Neural cell (in vitro differentiated cells): ENCODE data around the gene LMNB1.

Source experiments
- CTCF ChIP-seq: fragments of 450-650 bp; IDR thresholded peaks from 2 replicates; pipeline ENCODE4 v1.5.1; 2014; ENCODE audit warnings: antibody characterized with exemption, mild to moderate bottlenecking, moderate library complexity; ENCODE audit not compliant: poor library complexity, severe bottlenecking
- EP300 ChIP-seq: fragments of 450-650 bp; conservative IDR thresholded peaks from 2 replicates; pipeline ENCODE4 v1.6.1; 2014; ENCODE audit warnings: antibody characterized with exemption, mild to moderate bottlenecking, moderate library complexity; ENCODE audit not compliant: poor library complexity, severe bottlenecking
- EZH2 ChIP-seq: fragments of 200-600, 300-800 bp; shearing (Covaris generic), sonication (generic); IDR thresholded peaks from 2 replicates; pipeline ENCODE4 v1.6.1; 2014; ENCODE audit warnings: antibody characterized with exemption, low read length, borderline replicate concordance, mild to moderate bottlenecking; ENCODE audit not compliant: insufficient read depth, poor library complexity, severe bottlenecking
- MXI1 ChIP-seq: fragments of 450-650 bp; conservative IDR thresholded peaks from 2 replicates; pipeline ENCODE4 v1.6.1; 2014; ENCODE audit warnings: antibody characterized with exemption, mild to moderate bottlenecking; ENCODE audit not compliant: poor library complexity, severe bottlenecking
- RAD21 ChIP-seq: fragments of 450-650 bp; conservative IDR thresholded peaks from 2 replicates; pipeline ENCODE4 v1.6.1; 2014; ENCODE audit warnings: antibody characterized with exemption, mild to moderate bottlenecking, moderate library complexity
- SMC3 ChIP-seq: fragments of 450-650 bp; conservative IDR thresholded peaks from 2 replicates; pipeline ENCODE4 v1.6.1; 2014; ENCODE audit warnings: antibody characterized with exemption, mild to moderate bottlenecking, moderate library complexity; ENCODE audit not compliant: poor library complexity

GRCh38 chr5:126846344-126846743 lies 69.4 kb downstream of the LMNB1 start:
- TF ChIP-seq CTCF (no peak), MXI1 (no peak), SMC3 (no peak), EP300 (no peak), EZH2 (no peak), RAD21 (no peak)
